A673 (cell line): ENCODE measurements around the gene KIAA0753. TPM values are rescaled to one million over a fixed set of nuclear protein-coding genes. Genes with fewer than 3 reads are reported as not detected.
A peak's percentile ranks its signal among the peaks of the same experiment; 100 is the strongest.

Experiments used
- BruUV-seq: library from RNA; stranded (reverse); fragments of 400-500 nt; replicated peaks from 2 replicates; lab custom pipeline; 2021; lab: Mats Ljungman, UMichigan
- CTCF ChIA-PET: fragments of 300-600 bp; sonication (Branson Sonifier 250); formaldehyde crosslinking; loops from one replicate; lab custom pipeline; 2022; ENCODE audit warnings: antibody characterized with exemption; lab: Charles Lee
- POLR2A ChIA-PET: fragments of 300-600 bp; sonication (Branson Sonifier 250); formaldehyde crosslinking; loops from one replicate; lab custom pipeline; 2022; ENCODE audit warnings: antibody characterized with exemption; ENCODE audit not compliant: low non-redundant PET; lab: Charles Lee
- DNase-seq: peaks from one replicate; pipeline ENCODE4 v3.0.0-alpha.2; 2015; ENCODE audit warnings: low spot score
- H3K27ac ChIP-seq: fragments of 200-600 bp; sonication (generic); 2 replicates; pipeline ENCODE4 v1.5.1; 2016; ENCODE audit warnings: mixed run types, low read depth, mild to moderate bottlenecking, mixed read lengths, antibody characterized with exemption, low read length; ENCODE audit not compliant: poor library complexity, severe bottlenecking
- H3K27me3 ChIP-seq: fragments of 200-600 bp; sonication (generic); replicated peaks from 2 replicates; pipeline ENCODE4 v1.6.1; 2017; ENCODE audit warnings: mixed run types, low read depth, mild to moderate bottlenecking, mixed read lengths, antibody characterized with exemption, low read length; ENCODE audit not compliant: insufficient read depth, poor library complexity
- H3K36me3 ChIP-seq: fragments of 200-600 bp; sonication (generic); 2 replicates; pipeline ENCODE4 v1.6.1; 2016; ENCODE audit warnings: mixed run types, mild to moderate bottlenecking, mixed read lengths, antibody characterized with exemption, low read length; ENCODE audit not compliant: insufficient read depth, poor library complexity, severe bottlenecking
- H3K4me1 ChIP-seq: fragments of 200-600 bp; sonication (generic); 2 replicates; pipeline ENCODE4 v1.6.1; 2017; ENCODE audit warnings: mixed run types, mild to moderate bottlenecking, mixed read lengths, antibody characterized with exemption, low read length; ENCODE audit not compliant: insufficient read depth, poor library complexity, severe bottlenecking
- H3K4me3 ChIP-seq: fragments of 200-600 bp; sonication (generic); 2 replicates; pipeline ENCODE4 v1.5.1; 2016; ENCODE audit warnings: low read depth, mixed run types, mild to moderate bottlenecking, mixed read lengths, low read length; ENCODE audit not compliant: poor library complexity, severe bottlenecking
- H3K9me3 ChIP-seq: fragments of 200-600 bp; sonication (generic); 2 replicates; pipeline ENCODE4 v1.6.1; 2016; ENCODE audit warnings: mixed run types, low read depth, mild to moderate bottlenecking, mixed read lengths, antibody characterized with exemption, low read length; ENCODE audit not compliant: poor library complexity, severe bottlenecking
- CTCF ChIP-seq: fragments of 300-800, 200-600 bp; sonication (generic); conservative IDR thresholded peaks from 2 replicates; pipeline ENCODE4 v1.5.1; 2017; ENCODE audit warnings: low read depth, mild to moderate bottlenecking, antibody characterized with exemption, low read length, moderate library complexity, mixed read lengths
- EZH2 ChIP-seq: fragments of 200-600 bp; sonication (generic); IDR thresholded peaks from 2 replicates; pipeline ENCODE4 v1.6.1; 2017; ENCODE audit warnings: borderline replicate concordance, low read depth, mild to moderate bottlenecking, mixed read lengths, antibody characterized with exemption, low read length; ENCODE audit not compliant: poor library complexity, severe bottlenecking
- intact Hi-C: fragments of 100-400 bp; cut with micrococcal nuclease; formaldehyde crosslinking; loops from one replicate; pipeline ENCODE4 v1.10.0; 2022; ENCODE audit not compliant: unreplicated experiment
- total RNA-seq: library from RNA; stranded (reverse); gene quantifications from 2 replicates; pipeline ENCODE4 v1.2.3, GENCODE V29; 2021

Gene KIAA0753
- total RNA-seq, 1 experiment from 2014 or later: 41.2 TPM

DNA sequence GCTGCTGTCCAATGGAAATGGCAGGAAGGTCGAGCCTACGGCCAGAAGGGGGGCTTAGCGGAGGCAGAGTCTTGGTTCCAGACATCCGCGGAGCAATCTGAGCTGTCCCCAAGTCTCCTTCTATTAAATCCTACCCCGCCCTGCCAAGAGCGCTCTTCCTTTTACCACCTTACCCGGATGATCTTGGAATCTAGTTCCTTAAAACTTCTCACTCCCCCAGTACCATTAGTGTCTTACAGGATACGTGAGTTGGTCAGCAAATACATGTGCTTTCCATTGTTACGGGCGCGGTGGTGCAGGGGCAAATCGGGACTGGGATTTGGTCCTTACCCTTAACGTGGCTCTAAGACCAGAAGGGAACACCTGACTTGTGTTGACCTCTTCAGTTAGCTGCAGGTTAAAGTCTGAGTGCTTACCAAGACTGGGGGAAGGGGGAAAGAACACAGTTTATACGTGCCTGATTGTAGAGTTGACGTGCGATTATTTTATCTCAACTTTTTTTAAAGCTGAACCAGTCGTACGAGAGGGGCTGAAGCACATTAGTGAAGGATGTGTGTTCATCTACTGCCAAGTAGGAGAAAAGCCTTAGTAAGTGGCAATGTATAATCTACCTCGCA lies 844 bp upstream of the KIAA0753 start:
- H3K36me3 ChIP-seq: peaks cover 24% of the 10 kb centered on the region
- DNase-seq: peak; percentile 48
- intact Hi-C loops: loop anchor here (10.0 kb wide), 1 partner anchor 167 kb away; no protein-coding TSS in a partner anchor
- CTCF ChIA-PET: no interaction called here
- POLR2A ChIA-PET: no interaction called here
- no peaks in the 10 kb centered on the region for H3K27me3 ChIP-seq
- TSS peak; percentile 70 for BruUV-seq
- H3K4me3 ChIP-seq: peak overlapping the region; percentile 78
- TF ChIP-seq CTCF (no peak), EZH2 (no peak)
- no peaks in the 10 kb centered on the region for H3K9me3 ChIP-seq
- H3K4me1 ChIP-seq: peaks cover 19% of the 10 kb centered on the region
- H3K27ac ChIP-seq: peak overlapping the region; percentile 95

DNA sequence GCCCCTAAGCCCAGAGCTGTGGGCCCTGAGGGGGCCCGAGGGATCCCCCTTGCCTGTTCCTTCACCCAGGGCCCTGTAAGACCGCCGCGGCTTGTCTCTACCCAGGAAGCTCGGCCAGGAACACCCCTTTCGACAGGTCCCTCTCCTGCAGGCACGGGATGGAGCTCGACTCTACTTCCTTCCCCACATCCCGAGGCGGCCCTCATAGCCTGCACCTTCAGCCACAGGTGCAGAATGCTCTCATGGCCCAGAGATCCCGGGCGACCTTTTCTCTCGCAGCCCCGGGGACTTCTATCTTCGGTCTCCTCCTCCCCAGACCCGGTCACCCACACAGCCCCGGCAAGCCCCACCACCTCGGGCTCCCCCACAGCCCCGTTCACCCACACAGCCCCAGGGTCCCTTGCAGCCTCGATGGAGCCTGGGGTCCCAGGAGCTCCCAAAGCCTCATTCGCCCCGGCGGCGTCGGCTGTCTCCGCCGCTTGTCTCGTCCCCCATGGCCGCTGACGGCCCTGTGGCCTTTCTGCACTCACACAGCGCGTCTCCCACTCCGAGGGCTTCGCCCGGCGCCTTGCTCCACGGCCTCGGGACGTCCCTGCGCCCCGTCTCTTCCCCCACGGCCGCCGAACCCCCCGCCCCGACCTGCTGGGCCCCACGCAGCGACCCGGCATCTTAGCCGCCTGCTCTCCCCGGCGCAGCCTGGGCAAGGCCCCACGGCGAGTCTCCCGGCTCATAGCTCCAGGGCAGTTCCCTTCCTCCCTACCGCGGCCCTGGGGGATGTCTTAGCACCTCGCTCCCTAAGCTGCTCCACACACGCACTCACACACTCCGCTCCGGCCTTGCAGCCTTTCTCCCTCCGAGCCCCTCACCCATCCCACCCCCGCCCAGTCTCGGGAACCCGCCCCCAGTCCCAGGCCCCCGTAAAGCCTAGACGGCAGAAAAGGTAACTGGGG lies 650 bp downstream of the KIAA0753 start:
- peak overlapping the region; percentile 95 for H3K27ac ChIP-seq
- H3K36me3 ChIP-seq: peaks cover 22% of the 10 kb centered on the region
- no peak for TF ChIP-seq CTCF
- TF ChIP-seq EZH2: no peak
- no TSS peak for BruUV-seq
- ChIA-PET POLR2A (no interaction called here), CTCF (interaction anchor here (0.7 kb wide), 2 partner anchors 44 to 167 kb away, joined by 3 read pairs; no protein-coding TSS in a partner anchor)
- peak overlapping the region; percentile 78 for H3K4me3 ChIP-seq
- peaks cover 19% of the 10 kb centered on the region for H3K4me1 ChIP-seq
- DNase-seq: peak; percentile 61
- no peaks in the 10 kb centered on the region for H3K9me3 ChIP-seq
- intact Hi-C loops: loop anchor here (10.0 kb wide), 1 partner anchor 165 kb away; no protein-coding TSS in a partner anchor
- H3K27me3 ChIP-seq: no peaks in the 10 kb centered on the region

DNA sequence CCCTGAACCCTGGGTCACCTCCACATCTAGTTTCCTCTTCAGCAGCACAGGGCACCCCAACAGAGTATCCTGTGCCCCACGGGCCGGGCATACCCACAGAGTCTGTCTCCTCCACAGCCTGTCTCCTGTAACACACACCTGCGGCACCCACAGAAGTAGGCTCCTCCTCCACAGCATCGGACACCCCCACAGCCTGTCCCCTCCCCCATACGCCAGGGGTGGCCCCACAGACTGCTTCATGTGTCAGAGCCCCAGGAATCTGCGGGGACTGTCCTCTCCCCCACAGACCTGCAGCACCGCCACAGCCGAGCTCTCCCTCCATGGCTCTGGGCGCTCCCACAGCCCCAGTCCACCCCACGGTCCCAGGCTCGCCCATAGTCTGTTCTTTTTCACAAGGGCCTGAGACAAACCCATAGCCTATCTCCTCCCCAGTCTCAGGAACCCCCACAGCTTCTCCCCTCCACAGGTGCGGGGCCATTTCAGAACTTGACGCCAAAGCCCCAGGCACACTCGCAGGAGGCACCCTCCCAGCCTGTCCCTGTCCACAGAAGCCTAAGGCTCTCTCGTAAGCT lies 1.4 kb downstream of the KIAA0753 start:
- ChIA-PET CTCF (no interaction called here), POLR2A (no interaction called here)
- TF ChIP-seq EZH2 (no peak), CTCF (no peak)
- H3K36me3 ChIP-seq: peaks cover 22% of the 10 kb centered on the region
- no TSS peak for BruUV-seq
- H3K27me3 ChIP-seq: no peaks in the 10 kb centered on the region
- intact Hi-C loops: no loop called here
- no peak for DNase-seq
- H3K4me3 ChIP-seq: peak overlapping the region; percentile 78
- peaks cover 19% of the 10 kb centered on the region for H3K4me1 ChIP-seq
- H3K9me3 ChIP-seq: no peaks in the 10 kb centered on the region
- H3K27ac ChIP-seq: peak overlapping the region; percentile 95
